Activated CD4-positive, alpha-beta T cell treated with anti-CD3 and anti-CD28 coated beads for 36 hours (primary cell): ENCODE measurements around the gene RPUSD3. TPM values are rescaled to one million over a fixed set of nuclear protein-coding genes. Genes with fewer than 3 reads are reported as not detected.
A peak's percentile ranks its signal among the peaks of the same experiment; 100 is the strongest.
"Not testable (repeated sequence)": the region's sequence is repeated elsewhere in the genome, so short reads cannot be mapped to it uniquely, and the experiment has no call there.

Source experiments
- ATAC-seq: fragments of 200-7000 bp; cut with Tn5 transposase; one replicate; pipeline ENCODE4 v1.10.0; 2021; ENCODE audit warnings: mild to moderate bottlenecking, moderate library complexity
- CTCF ChIA-PET: fragments of 350-600 bp; sonication (Branson Sonifier 250); formaldehyde crosslinking; loops from one replicate; lab custom pipeline; 2021; ENCODE audit warnings: antibody characterized with exemption; lab: Charles Lee
- POLR2A ChIA-PET: fragments of 350-600 bp; sonication (Branson Sonifier 250); formaldehyde crosslinking; loops from one replicate; lab custom pipeline; 2021; ENCODE audit warnings: antibody characterized with exemption, inconsistent platforms; lab: Charles Lee
- DNase-seq: peaks from one replicate; pipeline ENCODE4 v3.0.0-alpha.2; 2020
- H3K27ac Mint-ChIP-seq: one replicate; pipeline ENCODE4 v1.8.0; 2021; ENCODE audit warnings: mixed read lengths
- H3K27me3 Mint-ChIP-seq: one replicate; pipeline ENCODE4 v1.8.0; 2021; ENCODE audit warnings: mixed read lengths
- H3K36me3 Mint-ChIP-seq: one replicate; pipeline ENCODE4 v1.8.0; 2021; ENCODE audit warnings: low read depth, mixed read lengths
- H3K4me1 Mint-ChIP-seq: one replicate; pipeline ENCODE4 v1.8.0; 2021; ENCODE audit warnings: mixed read lengths
- H3K4me3 Mint-ChIP-seq: one replicate; pipeline ENCODE4 v1.8.0; 2021; ENCODE audit warnings: mild to moderate bottlenecking, moderate library complexity, mixed read lengths
- H3K9me3 Mint-ChIP-seq: one replicate; pipeline ENCODE4 v1.8.0; 2021; ENCODE audit warnings: low read depth, mixed read lengths
- intact Hi-C, 2 experiments: fragments of 100-400 bp; cut with DNase I in 1 of 2; cut with micrococcal nuclease in 1 of 2; formaldehyde crosslinking; loops; one replicate each; pipeline versions ENCODE4 v1.14.2 to v1.15.1; 2022 to 2024; cut with DNase I, micrococcal nuclease
- total RNA-seq, 2 experiments: library from RNA; stranded (reverse); gene quantifications; one replicate each; pipeline ENCODE4 v1.2.3, GENCODE V29; 2021

The RPUSD3 gene
- total RNA-seq, 2 experiments from 2014 or later, result 79.2 to 81.5 TPM

DNA sequence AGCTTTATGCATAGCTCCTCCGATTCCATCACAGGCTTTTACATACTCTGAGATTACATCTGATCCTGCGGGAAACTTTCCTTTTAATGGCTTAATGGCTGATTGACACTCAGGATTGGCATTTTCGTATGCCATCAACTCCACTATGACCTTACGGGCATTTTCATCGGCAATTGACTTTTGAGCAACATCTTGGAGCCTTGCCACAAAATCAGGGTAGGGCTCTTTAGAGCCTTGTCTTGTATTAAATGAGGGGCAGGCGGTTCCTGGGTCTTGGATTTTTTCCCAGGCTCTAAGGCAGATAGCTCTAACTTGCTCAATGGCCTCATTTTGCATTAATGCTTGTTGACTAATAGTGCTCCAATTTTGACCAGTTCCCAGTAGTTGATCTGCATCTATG is 8.1 kb upstream of the RPUSD3 start:
- H3K9me3 Mint-ChIP-seq, H3K27ac Mint-ChIP-seq, H3K4me1 Mint-ChIP-seq, POLR2A ChIA-PET, CTCF ChIA-PET, ATAC-seq, intact Hi-C loops, DNase-seq, H3K4me3 Mint-ChIP-seq, H3K27me3 Mint-ChIP-seq, H3K36me3 Mint-ChIP-seq: not testable (repeated sequence)

DNA sequence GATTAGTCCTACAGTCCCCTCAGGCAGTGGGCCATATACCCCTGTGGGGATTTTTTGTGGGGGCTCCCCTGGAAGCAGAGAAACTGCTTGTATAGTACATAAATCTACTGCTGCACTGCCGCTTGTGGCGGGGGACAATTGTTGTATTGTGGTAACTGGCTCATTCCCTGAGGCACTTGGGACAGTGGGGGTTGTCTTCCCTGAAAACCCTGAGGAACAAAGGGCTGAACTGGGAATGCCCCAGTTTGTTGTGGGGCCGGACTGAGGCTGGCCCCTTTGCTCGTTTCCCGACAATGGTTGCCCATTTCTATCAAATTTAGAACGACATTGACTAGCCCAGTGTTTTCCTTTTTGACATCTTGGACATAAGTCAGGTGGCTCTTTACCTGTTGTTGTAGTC is 7.6 kb upstream of the RPUSD3 start:
- CTCF ChIA-PET, result not testable (repeated sequence)

DNA sequence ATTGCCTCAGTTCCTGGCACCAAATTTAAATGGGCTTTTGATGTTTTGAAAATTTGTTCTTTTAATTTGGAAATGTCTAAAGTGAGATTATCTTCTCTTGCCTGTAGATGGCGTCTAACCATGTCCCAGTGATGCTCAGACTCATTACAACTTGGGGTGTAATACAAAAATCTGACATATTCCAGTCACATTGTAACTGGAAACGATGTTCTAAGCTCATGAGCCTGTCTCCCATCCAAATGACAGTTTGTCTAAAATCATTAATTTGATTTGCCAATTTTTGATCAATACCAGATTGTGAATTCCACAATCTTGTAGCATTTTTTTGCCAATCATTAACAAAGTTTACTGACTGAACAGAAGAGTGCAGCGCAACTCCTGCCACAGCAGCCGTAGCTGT is 5.1 kb upstream of the RPUSD3 start:
- CTCF ChIA-PET, result interaction anchor here (0.6 to 1.5 kb wide), 9 partner anchors 12 to 437 kb away, joined by 3 to 5 read pairs (median 3); no protein-coding TSS in a partner anchor
- H3K36me3 Mint-ChIP-seq, H3K27me3 Mint-ChIP-seq, H3K4me3 Mint-ChIP-seq, intact Hi-C loops, POLR2A ChIA-PET, ATAC-seq, H3K9me3 Mint-ChIP-seq: not testable (repeated sequence)
- Mint-ChIP-seq H3K4me1 (peaks cover 16% of the 10 kb centered on the region), H3K27ac (peak overlapping the region; percentile 38)
- DNase-seq, result peak; percentile 29

More for the DNA sequence above, 7.6 kb upstream of the RPUSD3 start:
- H3K27ac Mint-ChIP-seq, intact Hi-C loops, H3K4me1 Mint-ChIP-seq, H3K4me3 Mint-ChIP-seq, H3K27me3 Mint-ChIP-seq, DNase-seq, H3K36me3 Mint-ChIP-seq, POLR2A ChIA-PET, ATAC-seq, H3K9me3 Mint-ChIP-seq: not testable (repeated sequence)

- CTCF ChIA-PET, result interaction anchor here (0.6 to 1.0 kb wide), 4 partner anchors 13 to 287 kb away, joined by 3 read pairs; no protein-coding TSS in a partner anchor
- H3K27me3 Mint-ChIP-seq, DNase-seq, H3K27ac Mint-ChIP-seq, POLR2A ChIA-PET, intact Hi-C loops, H3K36me3 Mint-ChIP-seq, ATAC-seq, H3K4me3 Mint-ChIP-seq, H3K9me3 Mint-ChIP-seq: not testable (repeated sequence)
- peaks cover 17% of the 10 kb centered on the region for H3K4me1 Mint-ChIP-seq
Measured at GRCh38 chr3:9847870-9848269, 4.1 kb upstream of the RPUSD3 start.

- no peak overlapping the region for H3K4me3 Mint-ChIP-seq
- no peak for DNase-seq
- CTCF ChIA-PET, result interaction anchor here (0.6 kb wide), 1 partner anchor 287 kb away, joined by 3 read pairs; no protein-coding TSS in a partner anchor
- POLR2A ChIA-PET, result no interaction called here
- intact Hi-C loops, result no loop called here
- peaks cover 5% of the 10 kb centered on the region for H3K36me3 Mint-ChIP-seq
- no peaks in the 10 kb centered on the region for H3K9me3 Mint-ChIP-seq
- no peaks in the 10 kb centered on the region for H3K27me3 Mint-ChIP-seq
- no peak for ATAC-seq
- H3K27ac Mint-ChIP-seq, result no peak overlapping the region
- peaks cover 24% of the 10 kb centered on the region for H3K4me1 Mint-ChIP-seq
Measured at GRCh38 chr3:9846931-9847488, 3.2 kb upstream of the RPUSD3 start.

GRCh38 chr3:9846231-9846630 is 2.4 kb upstream of the RPUSD3 start:
- ATAC-seq, result no peak
- no peaks in the 10 kb centered on the region for H3K27me3 Mint-ChIP-seq
- no peak for DNase-seq
- peaks cover 12% of the 10 kb centered on the region for H3K36me3 Mint-ChIP-seq
- H3K9me3 Mint-ChIP-seq, result no peaks in the 10 kb centered on the region
- H3K27ac Mint-ChIP-seq, result no peak overlapping the region
- intact Hi-C loops, result no loop called here
- ChIA-PET POLR2A (no interaction called here), CTCF (no interaction called here)
- H3K4me3 Mint-ChIP-seq, result no peak overlapping the region
- peaks cover 28% of the 10 kb centered on the region for H3K4me1 Mint-ChIP-seq

DNA sequence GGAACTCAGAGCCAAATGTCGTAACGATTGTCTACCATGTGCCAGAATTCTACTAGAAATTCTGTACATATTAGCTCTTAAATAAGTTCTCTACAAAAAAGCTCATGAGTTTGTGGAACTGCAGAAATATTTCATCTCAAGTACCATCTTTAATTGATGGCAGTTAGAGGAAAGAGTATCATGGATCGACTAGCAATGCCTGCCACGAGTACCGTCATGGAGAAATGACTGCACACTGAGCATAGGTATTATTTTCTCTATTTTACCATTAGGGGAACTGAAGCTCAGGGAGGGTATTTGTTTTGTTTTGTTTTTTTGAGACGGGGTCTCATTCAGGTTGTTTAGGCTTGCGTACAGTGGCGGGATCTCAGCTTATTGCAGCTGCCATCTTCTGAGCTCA is 2.8 kb downstream of the RPUSD3 start:
- CTCF ChIA-PET, result interaction anchor here (0.6 to 0.7 kb wide), 2 partner anchors 76 to 110 kb away, joined by 3 read pairs; partner anchors contain the start of gene IL17RC

GRCh38 chr3:9838856-9839255 is 5.0 kb downstream of the RPUSD3 start:
- no peaks in the 10 kb centered on the region for H3K27me3 Mint-ChIP-seq
- no peaks in the 10 kb centered on the region for H3K9me3 Mint-ChIP-seq
- no peak overlapping the region for H3K27ac Mint-ChIP-seq
- intact Hi-C loops, result no loop called here
- POLR2A ChIA-PET, result interaction anchor here (0.6 kb wide), 2 partner anchors 22 to 40 kb away, joined by 4 to 5 read pairs; no protein-coding TSS in a partner anchor
- CTCF ChIA-PET, result no interaction called here
- peaks cover 56% of the 10 kb centered on the region for H3K36me3 Mint-ChIP-seq
- no peak for DNase-seq
- peaks cover 14% of the 10 kb centered on the region for H3K4me1 Mint-ChIP-seq
- H3K4me3 Mint-ChIP-seq, result no peak overlapping the region
- ATAC-seq, result no peak

More for the DNA sequence above, 2.8 kb downstream of the RPUSD3 start:
- no peak overlapping the region for H3K27ac Mint-ChIP-seq
- no peak for DNase-seq
- POLR2A ChIA-PET, result interaction anchor here (0.6 to 0.7 kb wide), 2 partner anchors 98 to 211 kb away, joined by 3 to 4 read pairs; no protein-coding TSS in a partner anchor
- H3K27me3 Mint-ChIP-seq, result no peaks in the 10 kb centered on the region
- no peak for ATAC-seq
- H3K4me1 Mint-ChIP-seq, result peaks cover 27% of the 10 kb centered on the region
- intact Hi-C loops, result loop anchor here (5.0 kb wide), 3 partner anchors 51 to 444 kb away; partner anchors contain the start of genes CRELD1 (in 1 of the 2), JAGN1 (in 1 of the 2) and SETD5 (in 1 of the 2)
- H3K36me3 Mint-ChIP-seq, result peaks cover 40% of the 10 kb centered on the region
- H3K4me3 Mint-ChIP-seq, result no peak overlapping the region
- H3K9me3 Mint-ChIP-seq, result no peaks in the 10 kb centered on the region

DNA sequence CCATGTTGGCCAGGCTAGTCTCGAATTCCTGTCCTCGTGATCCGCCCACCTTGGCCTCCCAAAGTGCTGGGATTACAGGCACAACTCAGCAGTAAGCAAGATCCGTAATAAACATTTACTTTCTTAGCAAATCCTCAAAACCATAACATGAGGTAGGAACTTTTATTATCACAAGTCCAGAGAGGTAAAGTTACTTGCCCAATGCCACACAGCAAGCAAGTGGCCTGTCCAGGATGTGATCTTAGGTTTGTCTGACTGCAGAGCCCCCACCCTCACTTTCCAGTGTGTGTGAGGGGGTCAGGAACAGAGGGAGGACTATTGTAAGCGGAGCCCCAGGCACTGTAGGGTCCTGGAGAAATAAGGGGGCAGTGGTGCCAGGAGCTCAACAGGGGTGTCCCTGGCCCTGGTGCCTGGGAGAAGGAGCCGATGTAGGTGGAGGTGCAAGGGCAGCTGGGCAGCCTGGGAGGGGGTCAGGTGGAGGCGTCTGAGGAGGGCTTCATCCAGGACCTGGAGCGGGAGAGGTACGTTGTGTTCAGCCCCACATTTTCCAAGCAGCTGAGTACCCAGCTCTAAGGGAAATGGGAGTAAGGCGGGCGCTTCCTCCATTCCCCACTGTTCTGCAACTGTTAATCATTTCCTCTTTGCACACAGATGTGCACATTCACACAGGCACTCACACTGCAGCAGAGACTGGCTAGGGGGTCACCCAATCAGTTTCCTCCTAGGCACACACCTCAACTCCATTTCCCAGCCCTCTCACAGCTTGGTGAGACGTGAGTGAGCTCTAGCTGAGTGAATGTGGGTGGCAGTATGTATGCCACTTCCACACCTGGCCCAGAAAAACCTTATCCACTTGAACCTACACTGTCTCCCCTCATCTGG is 5.9 kb downstream of the RPUSD3 start:
- ChIA-PET CTCF (interaction anchor here (0.5 kb wide), 1 partner anchor 114 kb away, joined by 3 read pairs; the partner anchor contains the start of gene PRRT3), POLR2A (no interaction called here)
- intact Hi-C loops, result no loop called here
- DNase-seq (no peak), ATAC-seq (no peak)
- Mint-ChIP-seq H3K36me3 (peaks cover 56% of the 10 kb centered on the region), H3K4me3 (no peak overlapping the region), H3K9me3 (no peaks in the 10 kb centered on the region), H3K4me1 (peaks cover 13% of the 10 kb centered on the region), H3K27me3 (no peaks in the 10 kb centered on the region), H3K27ac (no peak overlapping the region)

DNA sequence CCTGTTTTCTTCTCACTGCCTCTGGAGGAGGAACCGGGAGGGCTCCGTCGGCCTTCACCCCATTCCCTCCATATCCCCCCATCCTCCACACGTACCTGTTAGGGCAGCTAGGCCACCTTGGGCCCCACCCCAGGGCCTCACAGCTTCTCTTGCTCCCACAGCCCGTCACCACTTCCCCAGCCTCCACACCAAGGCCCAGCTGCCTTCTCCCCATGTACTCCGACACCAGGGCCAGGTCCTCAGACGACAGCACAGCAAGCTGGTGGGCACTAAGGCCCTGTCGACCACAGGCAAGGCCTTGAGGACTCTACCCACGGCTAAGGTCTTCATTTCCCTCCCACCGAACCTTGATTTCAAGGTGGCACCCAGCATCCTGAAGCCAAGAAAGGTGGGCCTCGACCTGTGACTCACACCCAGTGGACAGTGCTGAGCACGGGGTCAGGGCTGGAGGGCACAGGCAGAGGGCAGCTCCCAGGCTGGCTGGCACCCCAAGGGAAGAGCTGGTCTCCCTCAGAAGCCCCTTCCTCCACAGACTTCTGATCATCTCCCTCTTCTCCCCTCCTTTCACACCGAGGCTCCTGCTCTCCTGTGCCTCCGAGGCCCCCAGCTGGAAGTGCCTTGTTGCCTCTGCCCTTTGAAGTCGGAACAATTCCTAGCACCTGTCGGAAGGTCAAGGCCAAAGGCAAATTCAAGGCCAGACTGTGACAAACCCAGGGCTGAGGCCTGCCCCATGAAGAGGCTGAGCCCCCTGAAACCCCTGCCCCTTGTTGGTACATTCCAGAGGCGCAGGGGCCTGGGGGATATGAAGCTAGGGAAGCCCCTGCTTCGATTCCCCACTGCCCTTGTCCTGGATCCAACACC is 9.1 kb downstream of the RPUSD3 start:
- peaks cover 38% of the 10 kb centered on the region for H3K36me3 Mint-ChIP-seq
- no peak overlapping the region for H3K27ac Mint-ChIP-seq
- DNase-seq (no peak), ATAC-seq (no peak)
- CTCF ChIA-PET, result no interaction called here
- H3K4me1 Mint-ChIP-seq, result peaks cover 8% of the 10 kb centered on the region
- no peaks in the 10 kb centered on the region for H3K27me3 Mint-ChIP-seq
- H3K4me3 Mint-ChIP-seq, result no peak overlapping the region
- intact Hi-C loops, result no loop called here
- H3K9me3 Mint-ChIP-seq, result no peaks in the 10 kb centered on the region
- POLR2A ChIA-PET, result no interaction called here

DNA sequence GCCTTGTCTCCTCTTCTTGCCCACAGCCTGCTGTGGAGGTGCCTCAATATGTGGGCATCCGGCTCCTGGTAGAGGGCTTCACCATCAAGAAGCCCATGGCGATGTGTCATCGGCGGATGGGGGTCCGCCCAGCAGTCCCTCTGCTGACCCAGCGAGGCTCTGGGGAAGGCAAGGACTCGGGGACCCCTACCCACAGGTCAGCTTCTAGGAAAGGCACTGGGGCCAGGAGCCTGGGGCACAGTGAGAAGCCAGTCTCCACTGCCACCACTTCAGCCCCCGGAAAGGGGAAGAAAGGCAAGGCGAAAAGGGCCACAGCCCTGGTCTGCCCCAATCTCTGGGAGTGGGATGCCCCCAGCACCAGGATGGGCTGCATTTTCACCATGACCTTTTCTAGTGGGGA is 10.7 kb downstream of the RPUSD3 start:
- H3K36me3 Mint-ChIP-seq, result peaks cover 35% of the 10 kb centered on the region
- H3K9me3 Mint-ChIP-seq, result no peaks in the 10 kb centered on the region
- no peak overlapping the region for H3K27ac Mint-ChIP-seq
- DNase-seq, result no peak
- intact Hi-C loops, result no loop called here
- H3K27me3 Mint-ChIP-seq, result no peaks in the 10 kb centered on the region
- H3K4me1 Mint-ChIP-seq, result peaks cover 7% of the 10 kb centered on the region
- POLR2A ChIA-PET, result no interaction called here
- H3K4me3 Mint-ChIP-seq, result no peak overlapping the region
- ATAC-seq, result no peak
- CTCF ChIA-PET, result interaction anchor here (0.6 kb wide), 2 partner anchors 150 to 379 kb away, joined by 3 to 4 read pairs; no protein-coding TSS in a partner anchor
